ENCODE results near the gene NHLRC2.

DNA sequence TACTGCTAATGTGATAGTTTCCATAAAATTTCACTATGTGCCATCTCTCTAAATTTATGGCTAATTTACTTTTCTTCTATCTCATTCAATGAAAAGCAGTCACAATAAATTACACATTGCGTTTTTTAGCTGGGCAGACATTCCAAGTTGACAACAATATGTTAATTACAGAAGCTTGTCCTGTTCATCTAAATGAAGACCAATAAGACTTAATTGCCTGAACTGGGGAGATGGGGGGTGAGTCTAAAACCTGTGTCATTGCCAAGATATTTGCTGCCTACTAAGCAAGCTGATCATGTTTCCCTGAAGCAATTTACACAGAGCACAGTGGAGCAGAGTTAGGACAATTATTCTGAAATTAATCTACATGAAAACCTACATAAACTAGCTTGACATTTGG lies 99.9 kb downstream of the NHLRC2 start:
- TF ChIP-seq POLR2AphosphoS5 (IDR thresholded peaks at IDR 0.05; ENCODE audit: low read depth) = no peak
- no peak for TF ChIP-seq EZH2 (IDR thresholded peaks at IDR 0.05; ENCODE audit: low read depth, unreplicated experiment)
- TF ChIP-seq, protein P1, sequence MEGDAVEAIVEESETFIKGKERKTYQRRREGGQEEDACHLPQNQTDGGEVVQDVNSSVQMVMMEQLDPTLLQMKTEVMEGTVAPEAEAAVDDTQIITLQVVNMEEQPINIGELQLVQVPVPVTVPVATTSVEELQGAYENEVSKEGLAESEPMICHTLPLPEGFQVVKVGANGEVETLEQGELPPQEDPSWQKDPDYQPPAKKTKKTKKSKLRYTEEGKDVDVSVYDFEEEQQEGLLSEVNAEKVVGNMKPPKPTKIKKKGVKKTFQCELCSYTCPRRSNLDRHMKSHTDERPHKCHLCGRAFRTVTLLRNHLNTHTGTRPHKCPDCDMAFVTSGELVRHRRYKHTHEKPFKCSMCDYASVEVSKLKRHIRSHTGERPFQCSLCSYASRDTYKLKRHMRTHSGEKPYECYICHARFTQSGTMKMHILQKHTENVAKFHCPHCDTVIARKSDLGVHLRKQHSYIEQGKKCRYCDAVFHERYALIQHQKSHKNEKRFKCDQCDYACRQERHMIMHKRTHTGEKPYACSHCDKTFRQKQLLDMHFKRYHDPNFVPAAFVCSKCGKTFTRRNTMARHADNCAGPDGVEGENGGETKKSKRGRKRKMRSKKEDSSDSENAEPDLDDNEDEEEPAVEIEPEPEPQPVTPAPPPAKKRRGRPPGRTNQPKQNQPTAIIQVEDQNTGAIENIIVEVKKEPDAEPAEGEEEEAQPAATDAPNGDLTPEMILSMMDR (conservative IDR thresholded peaks at IDR 0.05; ENCODE audit: low read depth in 2 of 2) = no peak
- no peak for TF ChIP-seq EZH2phosphoT487 (IDR thresholded peaks at IDR 0.05; ENCODE audit: unreplicated experiment)
- TF ChIP-seq, protein P2, sequence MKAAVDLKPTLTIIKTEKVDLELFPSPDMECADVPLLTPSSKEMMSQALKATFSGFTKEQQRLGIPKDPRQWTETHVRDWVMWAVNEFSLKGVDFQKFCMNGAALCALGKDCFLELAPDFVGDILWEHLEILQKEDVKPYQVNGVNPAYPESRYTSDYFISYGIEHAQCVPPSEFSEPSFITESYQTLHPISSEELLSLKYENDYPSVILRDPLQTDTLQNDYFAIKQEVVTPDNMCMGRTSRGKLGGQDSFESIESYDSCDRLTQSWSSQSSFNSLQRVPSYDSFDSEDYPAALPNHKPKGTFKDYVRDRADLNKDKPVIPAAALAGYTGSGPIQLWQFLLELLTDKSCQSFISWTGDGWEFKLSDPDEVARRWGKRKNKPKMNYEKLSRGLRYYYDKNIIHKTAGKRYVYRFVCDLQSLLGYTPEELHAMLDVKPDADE (IDR thresholded peaks at IDR 0.05) = no peak

Measured in GM23338 (cell line).